Stimulated activated CD4-positive, alpha-beta T cell treated with anti-CD3 and anti-CD28 coated beads, Interleukin-2, amount 100 ng/mL, for 4 hours (primary cell): ENCODE data around the gene VPS52.

ENCODE experiments used
- DNase-seq: peaks from one replicate; pipeline ENCODE4 v3.0.0-alpha.2; 2020; ENCODE audit warnings: low read depth

The VPS52 gene, protein sequence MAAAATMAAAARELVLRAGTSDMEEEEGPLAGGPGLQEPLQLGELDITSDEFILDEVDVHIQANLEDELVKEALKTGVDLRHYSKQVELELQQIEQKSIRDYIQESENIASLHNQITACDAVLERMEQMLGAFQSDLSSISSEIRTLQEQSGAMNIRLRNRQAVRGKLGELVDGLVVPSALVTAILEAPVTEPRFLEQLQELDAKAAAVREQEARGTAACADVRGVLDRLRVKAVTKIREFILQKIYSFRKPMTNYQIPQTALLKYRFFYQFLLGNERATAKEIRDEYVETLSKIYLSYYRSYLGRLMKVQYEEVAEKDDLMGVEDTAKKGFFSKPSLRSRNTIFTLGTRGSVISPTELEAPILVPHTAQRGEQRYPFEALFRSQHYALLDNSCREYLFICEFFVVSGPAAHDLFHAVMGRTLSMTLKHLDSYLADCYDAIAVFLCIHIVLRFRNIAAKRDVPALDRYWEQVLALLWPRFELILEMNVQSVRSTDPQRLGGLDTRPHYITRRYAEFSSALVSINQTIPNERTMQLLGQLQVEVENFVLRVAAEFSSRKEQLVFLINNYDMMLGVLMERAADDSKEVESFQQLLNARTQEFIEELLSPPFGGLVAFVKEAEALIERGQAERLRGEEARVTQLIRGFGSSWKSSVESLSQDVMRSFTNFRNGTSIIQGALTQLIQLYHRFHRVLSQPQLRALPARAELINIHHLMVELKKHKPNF

GRCh38 chr6:33271468-33272274 lies at the start of gene VPS52, which contains the start of gene RPS18:
VPS52 (minus strand) TSS chr6:33271876; CDS start chr6:33271675, 201 bp downstream.
RPS18 (plus strand) TSS chr6:33272075; CDS start chr6:33272120, 45 bp downstream.
- peak; percentile 88 for DNase-seq

- no peak for DNase-seq
These were observed 49.6 kb upstream of the VPS52 start for GRCh38 chr6:33321227-33321626.

DNA sequence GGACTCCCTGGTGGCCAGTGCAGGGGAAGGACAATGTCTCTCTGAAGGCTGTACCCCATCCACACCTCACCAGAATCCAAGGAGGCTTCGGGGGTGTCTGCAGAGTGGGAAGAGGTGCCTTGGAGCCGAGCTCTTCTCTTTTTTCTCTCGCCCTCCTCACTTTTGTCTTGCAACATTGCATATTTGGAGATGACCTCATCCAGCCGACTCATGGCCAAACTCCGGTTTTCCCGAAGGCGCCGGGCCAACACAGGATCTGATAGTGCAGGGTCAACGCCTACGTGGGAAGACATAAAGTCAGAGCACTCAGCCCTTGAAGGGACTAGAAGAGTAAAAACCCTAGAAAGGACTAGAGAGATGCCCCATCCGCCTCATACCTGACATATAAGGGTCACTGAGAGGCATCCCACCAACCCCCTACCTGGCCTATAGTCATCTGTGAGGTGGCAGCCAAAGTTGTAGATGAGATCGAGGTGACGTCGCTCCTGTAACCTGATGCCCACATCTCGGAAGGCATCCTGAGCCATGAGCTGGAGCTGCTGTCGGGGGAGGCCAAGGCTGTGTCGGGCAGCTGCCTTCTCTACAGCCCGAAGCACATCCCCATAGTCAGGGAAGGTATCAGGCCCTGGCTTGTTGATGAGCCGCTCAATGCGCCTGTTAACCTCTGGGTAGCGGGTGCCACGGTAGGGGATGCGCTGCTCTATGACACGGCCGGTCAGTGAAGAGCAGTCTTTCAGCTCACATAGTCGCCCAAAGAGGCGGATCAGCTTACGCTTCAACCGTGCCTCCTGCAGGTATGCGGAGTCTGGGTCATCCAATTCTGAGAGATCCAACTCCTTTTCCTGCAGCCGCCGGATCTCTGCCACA lies 48.9 kb upstream of the VPS52 start:
- DNase-seq, result no peak

DNA sequence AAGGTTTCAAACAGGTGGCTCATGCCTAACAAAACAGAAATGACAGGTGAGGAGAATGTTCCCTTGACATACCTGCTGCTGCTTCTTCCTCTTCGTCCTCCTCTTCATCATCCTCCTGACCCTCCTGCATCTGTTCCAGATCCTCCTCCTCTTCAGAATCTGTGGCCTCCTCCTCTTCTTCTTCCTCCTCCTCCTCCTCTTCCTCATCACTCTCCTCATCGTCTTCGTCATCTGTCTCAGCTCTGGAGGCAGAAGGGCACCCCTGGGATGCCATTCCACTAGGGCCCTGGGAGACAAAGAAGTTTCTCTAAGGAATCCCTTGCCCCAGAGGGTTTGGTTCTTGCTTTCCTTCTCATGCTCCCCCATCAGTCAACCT lies 48.3 kb upstream of the VPS52 start:
- DNase-seq, result no peak

GRCh38 chr6:33318426-33319073 lies 46.9 kb upstream of the VPS52 start:
- no peak for DNase-seq

DNA sequence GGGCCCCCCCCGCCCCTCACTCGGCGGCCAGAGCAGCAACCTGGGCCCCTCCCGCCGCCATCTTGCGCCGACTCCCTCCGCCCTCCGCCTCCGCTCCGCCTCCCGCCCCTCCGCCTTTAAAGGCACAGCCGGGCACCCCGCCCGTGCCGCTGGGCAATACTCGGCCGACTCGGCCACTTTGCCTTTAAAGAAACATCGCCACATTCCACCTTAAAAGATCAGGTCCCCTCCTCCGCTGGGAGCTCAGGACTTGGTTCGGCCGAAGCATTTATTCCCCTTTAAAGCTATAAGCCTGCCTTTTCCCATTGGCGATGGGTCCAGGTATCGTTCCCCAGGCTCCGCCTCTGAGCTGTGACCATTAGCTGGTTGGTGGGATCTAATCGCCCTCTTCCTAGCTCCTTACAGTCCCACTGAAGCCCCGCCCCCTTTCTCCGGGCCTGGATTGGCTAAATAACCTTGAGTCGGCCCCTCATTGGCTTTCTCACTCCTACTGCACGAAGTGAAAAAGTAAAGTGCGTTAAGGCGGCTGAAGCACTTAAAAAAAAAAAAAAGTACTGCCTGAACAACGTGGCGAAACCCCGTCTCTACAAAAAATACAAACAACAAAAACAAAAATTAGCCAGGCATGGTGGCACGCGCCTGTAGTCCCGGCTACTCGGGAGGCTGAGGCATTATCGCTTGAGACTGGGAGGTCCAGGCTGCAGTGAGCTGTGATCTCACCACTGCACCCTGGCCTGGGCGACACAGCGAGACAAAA lies 46.2 kb upstream of the VPS52 start, which contains the start of gene ZBTB22:
Gene ZBTB22, minus strand, starts transcription at position 76 of the 757 bp plus-strand sequence. CDS start 828 bp downstream, outside the sequence.
- DNase-seq, result peak; percentile 89

GRCh38 chr6:33317419-33317668 lies 45.7 kb upstream of the VPS52 start:
- no peak for DNase-seq

- no peak for DNase-seq
These were observed 45.1 kb upstream of the VPS52 start for GRCh38 chr6:33316603-33317418.

DNA sequence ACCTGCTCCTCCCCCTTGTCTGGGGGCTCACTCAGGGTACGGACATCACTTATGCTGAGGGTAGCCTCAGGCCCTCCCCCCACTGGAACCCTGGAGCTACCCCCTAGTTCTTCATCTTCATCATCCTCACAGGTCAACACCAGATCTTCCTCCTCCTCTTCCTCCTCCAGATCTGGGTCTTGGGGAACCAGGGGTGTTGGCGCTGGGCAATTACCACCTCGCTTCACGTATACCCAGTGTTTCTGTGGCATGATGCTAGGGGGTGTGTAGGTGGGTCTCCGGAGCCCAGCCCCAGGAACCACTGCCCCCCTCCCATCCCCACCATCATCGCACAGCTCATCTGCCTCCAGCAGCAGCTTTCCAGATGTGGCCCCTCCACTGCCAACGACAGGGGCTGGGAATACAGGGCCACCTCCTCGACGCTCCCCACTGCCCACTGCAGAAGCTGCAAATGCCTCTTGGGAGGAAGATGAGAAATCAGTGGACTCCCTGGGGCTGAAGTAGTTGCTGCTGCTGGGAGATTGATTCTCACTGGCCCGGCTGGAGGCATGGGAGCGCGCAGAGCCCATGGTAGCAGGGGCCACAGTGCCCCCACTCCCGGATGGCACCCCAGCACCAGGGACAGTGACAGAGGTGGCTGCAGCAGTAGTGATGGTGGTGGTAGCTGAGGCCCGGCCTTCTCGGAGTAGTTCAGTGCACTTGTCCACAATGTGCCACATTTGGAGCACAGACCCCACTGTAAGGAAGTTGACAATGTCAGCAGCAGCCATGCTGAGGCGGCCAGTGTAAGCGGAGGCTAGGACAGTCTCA lies 44.3 kb upstream of the VPS52 start:
- DNase-seq, result no peak

DNA sequence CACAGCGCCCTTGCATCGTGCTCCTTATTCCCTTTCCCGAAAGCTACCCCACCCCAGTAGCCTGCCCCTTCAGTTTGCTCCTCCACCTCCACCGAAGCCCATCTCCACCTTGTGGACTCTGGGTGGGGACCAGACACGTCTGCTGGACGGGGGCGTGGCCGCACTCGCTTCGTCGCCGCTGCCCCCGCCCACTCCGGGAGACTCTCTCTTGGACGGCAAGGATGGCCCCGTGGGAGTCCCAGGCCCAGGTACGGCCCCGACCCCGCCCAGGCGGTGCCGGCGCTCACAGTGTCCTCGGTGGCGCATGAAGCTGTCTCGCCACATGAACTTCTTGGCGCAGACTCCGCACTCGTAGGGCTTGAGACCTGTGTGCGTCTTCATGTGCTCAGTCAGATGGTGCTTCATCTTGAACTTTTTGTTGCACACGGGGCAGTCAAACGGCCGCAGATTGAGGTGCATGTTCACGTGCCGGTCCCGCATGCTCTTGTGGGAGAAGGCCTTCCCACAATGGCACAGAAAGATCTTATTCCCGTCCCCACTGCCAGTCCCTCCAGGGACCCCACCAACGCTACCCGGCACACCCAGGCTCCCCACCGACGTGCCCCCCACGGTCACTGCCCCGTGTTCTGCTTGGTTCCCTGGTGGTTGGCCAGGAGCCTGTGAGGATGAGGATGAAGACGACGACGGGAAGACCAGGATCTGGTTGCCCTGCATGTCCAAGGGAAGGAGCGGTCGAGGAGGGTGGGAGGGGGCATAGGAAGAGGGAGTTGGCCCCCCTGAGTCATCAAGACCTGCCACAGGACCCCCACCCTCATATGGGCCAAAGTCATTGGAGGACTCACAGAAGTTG lies 43.5 kb upstream of the VPS52 start:
- no peak for DNase-seq

GRCh38 chr6:33314515-33314942 lies 42.9 kb upstream of the VPS52 start:
- peak; percentile 67 for DNase-seq

DNA sequence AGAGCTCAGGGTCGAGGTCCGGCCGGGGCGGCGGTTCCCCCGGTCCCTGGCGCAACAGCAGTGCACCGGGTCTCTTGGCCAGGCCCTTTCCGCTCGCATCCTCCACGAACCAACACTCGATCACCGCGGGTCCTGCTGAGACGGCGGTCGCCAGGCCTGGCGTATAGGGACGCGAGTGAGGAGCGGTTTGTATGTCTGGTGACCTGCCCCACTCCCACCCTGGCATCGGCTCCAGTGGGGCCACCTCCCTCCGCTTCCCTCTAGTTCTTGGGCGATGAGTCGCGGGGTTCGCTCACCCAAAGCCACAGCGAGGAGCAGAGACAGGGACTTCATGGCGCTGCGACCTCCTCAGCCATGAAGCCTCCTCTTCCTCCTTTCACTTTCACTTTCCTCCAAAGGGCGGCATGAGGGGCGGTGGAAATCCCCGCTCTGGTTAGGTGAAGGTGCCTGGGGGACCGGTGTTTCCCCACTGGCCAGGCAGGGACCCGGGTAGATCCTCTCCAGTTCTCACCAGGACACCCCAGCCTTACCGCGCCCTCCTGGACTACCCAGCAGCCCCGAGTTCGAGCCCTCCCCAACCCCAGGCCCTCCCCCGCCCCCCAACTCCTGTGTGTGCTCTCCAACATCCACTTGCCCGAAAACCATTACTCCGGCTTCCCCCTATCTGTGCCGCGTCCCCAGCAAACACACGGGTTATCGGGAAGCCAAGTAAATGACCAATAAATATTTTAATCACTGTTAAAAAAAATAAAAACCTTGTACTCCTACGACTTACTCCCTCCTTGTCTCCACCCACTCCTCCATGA lies 42.2 kb upstream of the VPS52 start, which contains the start of gene TAPBP:
Gene TAPBP, minus strand, starts transcription at position 370 of the 806 bp plus-strand sequence. Its CDS starts 37 bp downstream, at position 333.
- peak; percentile 82 for DNase-seq

DNA sequence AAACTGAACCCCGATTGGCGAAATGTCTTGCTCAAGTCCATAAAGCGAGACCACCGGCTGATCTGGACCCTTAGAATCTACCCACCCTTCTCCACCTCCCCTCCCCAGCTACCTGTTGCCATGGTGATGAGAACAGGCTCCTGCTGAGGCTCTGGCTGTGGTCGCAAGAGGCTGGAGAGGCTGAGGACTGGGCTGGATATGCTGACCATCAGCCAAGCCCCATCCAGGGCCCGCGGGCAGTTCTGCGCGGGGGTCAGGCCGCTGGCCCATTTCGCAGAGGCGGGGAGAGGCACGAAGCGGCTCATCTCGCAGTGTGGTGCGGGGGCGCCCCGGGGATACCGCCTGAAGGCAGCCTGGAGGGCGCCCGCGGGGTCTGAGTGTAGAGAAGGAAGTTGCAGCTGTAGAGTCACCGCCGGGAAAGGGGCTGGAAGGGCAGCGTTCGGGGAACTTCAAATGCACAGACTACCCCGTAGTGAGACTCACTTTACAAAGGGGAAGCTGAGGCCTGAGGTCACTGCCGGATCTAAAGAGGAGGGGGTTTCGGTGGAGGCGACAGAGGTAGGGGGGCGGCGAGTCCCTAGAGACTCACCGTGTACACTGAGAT lies 41.5 kb upstream of the VPS52 start:
- DNase-seq, result peak; percentile 42

DNA sequence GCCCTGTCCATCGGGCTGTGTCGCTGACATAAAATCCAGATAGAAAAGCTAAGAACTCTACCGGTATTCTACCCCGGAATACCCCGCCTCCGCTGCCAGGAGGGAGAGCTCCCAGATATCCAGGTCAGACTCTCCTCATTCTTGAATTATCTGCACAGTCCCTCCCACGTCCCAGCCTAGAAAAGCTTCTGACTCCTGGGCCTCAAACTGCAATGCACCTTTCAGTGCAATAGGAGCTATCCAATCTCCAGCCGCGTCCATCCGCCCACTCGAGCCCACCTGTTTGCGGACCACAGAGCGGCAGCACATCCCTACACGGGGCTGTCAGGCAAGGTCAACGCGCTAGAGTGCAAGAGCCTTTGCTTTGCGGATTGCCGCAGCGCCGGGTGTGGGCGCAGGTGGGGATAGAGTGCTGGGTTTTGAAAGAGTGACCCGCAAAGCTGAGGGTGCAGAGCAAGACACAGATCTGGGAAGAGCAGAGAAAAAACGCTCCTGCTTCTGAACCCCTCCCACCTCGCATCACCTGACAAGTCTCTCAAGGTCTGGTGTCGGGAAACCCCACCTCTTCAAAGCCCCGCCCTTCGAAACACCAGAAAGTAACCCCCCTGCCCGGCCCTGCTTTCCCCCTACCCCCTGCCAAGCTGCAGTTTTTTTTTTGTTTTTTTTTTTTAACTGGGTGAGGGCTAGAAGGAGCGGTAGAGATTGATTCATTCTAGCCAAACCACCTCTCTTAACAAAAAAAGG lies 40.9 kb upstream of the VPS52 start:
- peak; percentile 84 for DNase-seq

DNA sequence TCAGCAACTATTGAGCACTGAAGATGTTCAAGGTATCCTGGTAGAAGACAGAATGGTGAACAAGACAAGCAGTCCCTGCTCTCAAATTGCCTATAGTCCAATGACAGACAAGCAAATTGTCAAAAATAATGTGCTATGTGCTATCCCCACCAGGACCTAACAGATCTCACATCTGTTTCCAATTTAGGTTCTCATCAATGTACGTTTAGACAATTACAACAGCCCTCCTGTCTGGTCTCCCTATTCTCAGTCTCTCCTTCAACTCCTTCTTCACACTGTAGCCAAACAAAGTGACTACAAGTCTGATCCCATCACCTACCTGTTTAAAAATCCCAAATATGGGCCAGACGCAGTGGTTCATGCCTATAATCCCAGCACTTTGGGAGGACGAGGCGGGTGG lies 34.7 kb upstream of the VPS52 start:
- no peak for DNase-seq
